Glutamatergic neuron (in vitro differentiated cells): ENCODE measurements around the gene MRI1. TPM values are rescaled to one million over a fixed set of nuclear protein-coding genes. Genes with fewer than 3 reads are reported as not detected.
"Not testable (repeated sequence)": the region's sequence is repeated elsewhere in the genome, so short reads cannot be mapped to it uniquely, and the experiment has no call there.

Experiments used
- DNase-seq: peaks from one replicate; pipeline ENCODE4 v3.0.0; 2022
- H3K27ac Mint-ChIP-seq: one replicate; pipeline ENCODE4 v1.8.0; 2020; ENCODE audit warnings: mild to moderate bottlenecking, mixed read lengths, inconsistent platforms; ENCODE audit not compliant: unreplicated experiment
- H3K27me3 Mint-ChIP-seq: one replicate; pipeline ENCODE4 v1.8.0; 2020; ENCODE audit warnings: mild to moderate bottlenecking, moderate library complexity, mixed read lengths, inconsistent platforms; ENCODE audit not compliant: unreplicated experiment
- H3K36me3 Mint-ChIP-seq: one replicate; pipeline ENCODE4 v1.8.0; 2020; ENCODE audit warnings: mild to moderate bottlenecking, mixed read lengths, inconsistent platforms; ENCODE audit not compliant: unreplicated experiment
- H3K4me1 Mint-ChIP-seq: one replicate; pipeline ENCODE4 v1.8.0; 2020; ENCODE audit warnings: mild to moderate bottlenecking, low read depth, mixed read lengths, inconsistent platforms; ENCODE audit not compliant: unreplicated experiment
- H3K4me3 Mint-ChIP-seq: one replicate; pipeline ENCODE4 v1.8.0; 2020; ENCODE audit warnings: mild to moderate bottlenecking, mixed read lengths, inconsistent platforms; ENCODE audit not compliant: unreplicated experiment
- H3K9me3 Mint-ChIP-seq: one replicate; pipeline ENCODE4 v1.8.0; 2020; ENCODE audit warnings: mild to moderate bottlenecking, moderate library complexity, mixed read lengths, inconsistent platforms; ENCODE audit not compliant: unreplicated experiment
- CTCF ChIP-seq: fragments of 200-600 bp; sonication (generic); IDR thresholded peaks from one replicate; pipeline ENCODE4 v1.5.0; 2021; ENCODE audit not compliant: partially characterized antibody, unreplicated experiment
- total RNA-seq: library from RNA; stranded (reverse); fragmentation: NEBNext Ultra II Directional; extraction: Animal tissue kit (Norgen Biotek cat#: 25700); gene quantifications from one replicate; pipeline ENCODE4 v1.2.1, GENCODE V29; 2021; ENCODE audit not compliant: unreplicated experiment

The MRI1 gene
- total RNA-seq, 1 donor from 2014 or later, result 21.9 TPM

GRCh38 chr19:13790354-13790753, 26.0 kb downstream of the MRI1 start:
- Mint-ChIP-seq H3K4me3 (no peak overlapping the region), H3K9me3 (peaks cover 5% of the 10 kb centered on the region), H3K27ac (no peak overlapping the region), H3K27me3 (peaks cover 10% of the 10 kb centered on the region), H3K4me1 (peaks cover 1% of the 10 kb centered on the region), H3K36me3 (no peaks in the 10 kb centered on the region)
- no peak for DNase-seq
- no peak for TF ChIP-seq CTCF

GRCh38 chr19:13793317-13793716, 29.0 kb downstream of the MRI1 start:
- not testable (repeated sequence) for H3K4me1 Mint-ChIP-seq, H3K9me3 Mint-ChIP-seq, H3K4me3 Mint-ChIP-seq, H3K27ac Mint-ChIP-seq, DNase-seq, H3K36me3 Mint-ChIP-seq
- H3K27me3 Mint-ChIP-seq, result peaks cover 11% of the 10 kb centered on the region

- peak overlapping the region; percentile 94 for H3K4me3 Mint-ChIP-seq
- peak overlapping the region; percentile 92 for H3K27ac Mint-ChIP-seq
- H3K9me3 Mint-ChIP-seq, result peaks cover 5% of the 10 kb centered on the region
- H3K36me3 Mint-ChIP-seq, result no peaks in the 10 kb centered on the region
- peaks cover 1% of the 10 kb centered on the region for H3K4me1 Mint-ChIP-seq
- peaks cover 11% of the 10 kb centered on the region for H3K27me3 Mint-ChIP-seq
- TF ChIP-seq CTCF, result no peak
- DNase-seq, result no peak
Observed at GRCh38 chr19:13794398-13794756, 30.1 kb downstream of the MRI1 start.

- Mint-ChIP-seq H3K36me3 (no peaks in the 10 kb centered on the region), H3K4me3 (peak within 1 kb of the TSS; percentile 94), H3K4me1 (peaks cover 1% of the 10 kb centered on the region), H3K27me3 (peaks cover 11% of the 10 kb centered on the region), H3K27ac (peak within 1 kb of the TSS; percentile 92), H3K9me3 (peaks cover 5% of the 10 kb centered on the region)
- DNase-seq, result peak; percentile 99
- TF ChIP-seq CTCF, result no peak
Observed at GRCh38 chr19:13794757-13795589, 30.7 kb downstream of the MRI1 start, which contains the start of gene ZSWIM4. Gene ZSWIM4 (plus strand): TSS chr19:13795443. CDS start chr19:13795649, 206 bp downstream.

- Mint-ChIP-seq H3K4me1 (peaks cover 1% of the 10 kb centered on the region), H3K27me3 (peaks cover 11% of the 10 kb centered on the region), H3K27ac (peak overlapping the region; percentile 62), H3K36me3 (peaks cover 2% of the 10 kb centered on the region), H3K9me3 (peaks cover 5% of the 10 kb centered on the region), H3K4me3 (peak overlapping the region; percentile 90)
- peak; percentile 50 for DNase-seq
- no peak for TF ChIP-seq CTCF
Observed at GRCh38 chr19:13795595-13796300, 31.4 kb downstream of the MRI1 start.
